ENCODE measurements around the gene CXCR2. TPM values are rescaled to one million over a fixed set of nuclear protein-coding genes. Genes with fewer than 3 reads are reported as not detected.
A peak's percentile ranks its signal among the peaks of the same experiment; 100 is the strongest.

Gene CXCR2
- total RNA-seq, 1 donor from 2014 or later = 0.07 TPM

DNA sequence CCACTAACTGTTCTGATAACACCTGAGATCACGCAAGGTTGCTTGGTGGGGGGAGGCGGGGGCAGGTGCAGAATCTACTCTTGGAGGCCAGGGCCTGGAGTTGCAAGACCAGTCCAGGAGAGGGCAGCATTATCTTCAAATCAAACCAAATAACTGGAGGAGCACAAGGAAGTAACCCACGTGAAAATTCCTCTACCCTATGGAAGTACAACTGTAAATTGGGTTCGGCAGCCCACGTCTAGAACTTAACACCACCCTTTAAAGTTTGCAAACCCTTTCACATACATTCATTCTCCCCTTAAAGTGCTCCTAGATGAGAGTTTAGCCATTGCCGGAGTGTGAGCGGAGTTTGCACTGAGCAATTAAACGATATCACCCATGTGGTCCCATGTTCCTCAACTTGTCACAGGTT lies 60.5 kb downstream of the CXCR2 start:
- no peak for FAIRE-seq

More for the DNA sequence above, 60.5 kb downstream of the CXCR2 start:
- Histone ChIP-seq H3K27ac (ENCODE audit: low read depth, low read length) (no peak overlapping the region), H3K4me2 (ENCODE audit: low read length) (no peak overlapping the region), H3K9me3 (ENCODE audit: insufficient read depth, low read depth, low read length) (no peaks in the 10 kb centered on the region), H3K79me2 (ENCODE audit: insufficient read depth, low read length) (no peaks in the 10 kb centered on the region), H3K4me3 (ENCODE audit: insufficient read depth, low read depth, low read length) (no peak overlapping the region), H4K20me1 (ENCODE audit: insufficient read depth, low read length) (no peaks in the 10 kb centered on the region), H3K9ac (ENCODE audit: low read length) (no peak overlapping the region), H3K36me3 (ENCODE audit: insufficient read depth, low read length) (no peaks in the 10 kb centered on the region), H3K4me1 (ENCODE audit: insufficient read depth, low read length) (no peaks in the 10 kb centered on the region), H3K27me3 (ENCODE audit: insufficient read depth, low read length) (peaks cover 16% of the 10 kb centered on the region), H2AFZ (ENCODE audit: low read depth, low read length) (peak overlapping the region; percentile 30)
- H3K4me1 Mint-ChIP-seq (ENCODE audit: low read depth, unreplicated experiment) = no peaks in the 10 kb centered on the region
- DNase-seq (ENCODE audit: low read depth) = peak; percentile 39
- H3K9me3 Mint-ChIP-seq (ENCODE audit: unreplicated experiment) = peaks cover 2% of the 10 kb centered on the region
- no peak overlapping the region for H3K4me3 Mint-ChIP-seq (ENCODE audit: unreplicated experiment)
- no peak overlapping the region for H3K27ac Mint-ChIP-seq (ENCODE audit: unreplicated experiment)
- peaks cover 3% of the 10 kb centered on the region for H3K36me3 Mint-ChIP-seq (ENCODE audit: low read depth, unreplicated experiment)
- peaks cover 34% of the 10 kb centered on the region for H3K27me3 Mint-ChIP-seq (ENCODE audit: low read depth, unreplicated experiment)
- TF ChIP-seq, protein P1, sequence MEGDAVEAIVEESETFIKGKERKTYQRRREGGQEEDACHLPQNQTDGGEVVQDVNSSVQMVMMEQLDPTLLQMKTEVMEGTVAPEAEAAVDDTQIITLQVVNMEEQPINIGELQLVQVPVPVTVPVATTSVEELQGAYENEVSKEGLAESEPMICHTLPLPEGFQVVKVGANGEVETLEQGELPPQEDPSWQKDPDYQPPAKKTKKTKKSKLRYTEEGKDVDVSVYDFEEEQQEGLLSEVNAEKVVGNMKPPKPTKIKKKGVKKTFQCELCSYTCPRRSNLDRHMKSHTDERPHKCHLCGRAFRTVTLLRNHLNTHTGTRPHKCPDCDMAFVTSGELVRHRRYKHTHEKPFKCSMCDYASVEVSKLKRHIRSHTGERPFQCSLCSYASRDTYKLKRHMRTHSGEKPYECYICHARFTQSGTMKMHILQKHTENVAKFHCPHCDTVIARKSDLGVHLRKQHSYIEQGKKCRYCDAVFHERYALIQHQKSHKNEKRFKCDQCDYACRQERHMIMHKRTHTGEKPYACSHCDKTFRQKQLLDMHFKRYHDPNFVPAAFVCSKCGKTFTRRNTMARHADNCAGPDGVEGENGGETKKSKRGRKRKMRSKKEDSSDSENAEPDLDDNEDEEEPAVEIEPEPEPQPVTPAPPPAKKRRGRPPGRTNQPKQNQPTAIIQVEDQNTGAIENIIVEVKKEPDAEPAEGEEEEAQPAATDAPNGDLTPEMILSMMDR (IDR thresholded peaks at IDR 0.05; ENCODE audit: insufficient read depth, low read depth, low read length) = peak; percentile 87
- no peak for TF ChIP-seq EZH2 (IDR thresholded peaks at IDR 0.05; ENCODE audit: insufficient read depth, low read length)

Other genes with a start within 250 kb of the CXCR2 start
- gene TNS1, start 123.0 kb upstream of the CXCR2 start, total RNA-seq = 219 and 264 TPM in 2 replicates
- not detected in 2 replicates for gene RUFY4, start 56.8 kb upstream of the CXCR2 start, total RNA-seq
- gene CXCR1, start 40.9 kb downstream of the CXCR2 start, total RNA-seq = not detected in 2 replicates
- gene ARPC2, start 91.2 kb downstream of the CXCR2 start, total RNA-seq = 521 and 535 TPM in 2 replicates
- gene GPBAR1, start 135.0 kb downstream of the CXCR2 start, total RNA-seq = 0.55 and 0.70 TPM in 2 replicates
- gene AAMP, start 144.1 kb downstream of the CXCR2 start, total RNA-seq = 78.8 and 87.3 TPM in 2 replicates
- 40.9 and 43.3 TPM in 2 replicates for gene PNKD, start 144.5 kb downstream of the CXCR2 start, total RNA-seq
- 34.8 and 37.2 TPM in 2 replicates for gene TMBIM1, start 166.5 kb downstream of the CXCR2 start, total RNA-seq
- gene CATIP, start 230.8 kb downstream of the CXCR2 start, total RNA-seq = 0.23 TPM in 1 of 2 replicates, not detected in the other

All from astrocyte (in vitro differentiated cells and primary cell).